Effector memory CD8-positive, alpha-beta T cell (primary cell): ENCODE results near the gene ANO2.

Experiments
- ATAC-seq: fragments of 150-1000 bp; cut with Tn5 transposase; replicated peaks from 2 replicates; pipeline ENCODE4 v1.10.0; 2021; ENCODE audit warnings: mild to moderate bottlenecking, moderate library complexity
- DNase-seq, 3 experiments: peaks; one replicate each; pipeline ENCODE4 v3.0.0; 2021
- H3K27ac Mint-ChIP-seq, 2 donors: one replicate each; pipeline ENCODE4 v1.8.0; 2022; ENCODE audit warnings: mild to moderate bottlenecking in 2 of 2, mixed read lengths in 2 of 2, moderate library complexity in 2 of 2
- H3K27me3 Mint-ChIP-seq, 2 donors: one replicate each; pipeline ENCODE4 v1.8.0; 2022; ENCODE audit warnings: mixed read lengths in 2 of 2
- H3K36me3 Mint-ChIP-seq: one replicate; pipeline ENCODE4 v1.8.0; 2022; ENCODE audit warnings: mild to moderate bottlenecking, moderate library complexity, mixed read lengths; ENCODE audit not compliant: insufficient read depth
- H3K4me1 Mint-ChIP-seq, 2 donors: one replicate each; pipeline ENCODE4 v1.8.0; 2022; ENCODE audit warnings: low read depth in 2 of 2, mixed read lengths in 2 of 2
- H3K4me3 Mint-ChIP-seq, 2 donors: one replicate each; pipeline ENCODE4 v1.8.0; 2022; ENCODE audit warnings: mild to moderate bottlenecking in 2 of 2, mixed read lengths in 2 of 2, moderate library complexity in 2 of 2
- H3K9me3 Mint-ChIP-seq, 2 donors: one replicate each; pipeline ENCODE4 v1.8.0; 2022; ENCODE audit warnings: mixed read lengths in 2 of 2

Gene ANO2

DNA sequence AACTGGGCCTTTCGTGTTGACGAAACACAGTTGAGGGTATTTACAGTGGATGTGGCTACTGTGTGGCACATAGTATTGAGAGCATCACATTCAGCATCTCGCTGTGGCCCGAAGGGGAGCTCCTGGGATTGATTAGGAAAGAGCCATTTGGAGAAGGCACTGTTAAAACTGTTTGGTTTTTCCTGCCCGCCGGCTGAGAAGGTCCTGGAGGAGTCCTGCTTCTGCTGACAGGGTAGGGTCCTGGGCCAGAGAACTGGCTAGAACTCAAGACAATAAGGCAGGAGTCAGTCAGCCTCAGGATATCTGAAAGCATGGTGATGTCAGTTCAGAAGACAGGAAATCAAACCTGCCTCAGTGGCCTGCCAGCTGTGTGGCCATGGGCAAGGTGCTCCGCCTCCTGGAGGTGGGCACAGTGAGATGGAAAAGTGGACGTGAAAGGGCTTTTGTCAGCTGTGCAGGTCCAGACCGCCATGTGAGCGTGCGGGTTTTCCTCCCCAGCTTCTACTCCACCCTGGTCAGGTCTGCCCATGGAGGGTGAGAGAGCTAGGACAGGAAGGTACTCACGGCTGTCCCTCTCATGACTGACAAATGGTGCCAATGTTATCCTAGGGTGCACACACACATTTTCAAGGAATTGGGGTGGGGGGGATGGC is 420.8 kb downstream of the ANO2 start:
- H3K9me3 Mint-ChIP-seq = no peaks in the 10 kb centered on the region
- DNase-seq = no peak
- H3K27ac Mint-ChIP-seq = no peak overlapping the region
- no peak for ATAC-seq
- no peaks in the 10 kb centered on the region for H3K36me3 Mint-ChIP-seq
- H3K27me3 Mint-ChIP-seq = peaks cover 9 to 21% of the 10 kb centered on the region in 2 donors
- no peak overlapping the region for H3K4me3 Mint-ChIP-seq
- no peaks in the 10 kb centered on the region for H3K4me1 Mint-ChIP-seq

DNA sequence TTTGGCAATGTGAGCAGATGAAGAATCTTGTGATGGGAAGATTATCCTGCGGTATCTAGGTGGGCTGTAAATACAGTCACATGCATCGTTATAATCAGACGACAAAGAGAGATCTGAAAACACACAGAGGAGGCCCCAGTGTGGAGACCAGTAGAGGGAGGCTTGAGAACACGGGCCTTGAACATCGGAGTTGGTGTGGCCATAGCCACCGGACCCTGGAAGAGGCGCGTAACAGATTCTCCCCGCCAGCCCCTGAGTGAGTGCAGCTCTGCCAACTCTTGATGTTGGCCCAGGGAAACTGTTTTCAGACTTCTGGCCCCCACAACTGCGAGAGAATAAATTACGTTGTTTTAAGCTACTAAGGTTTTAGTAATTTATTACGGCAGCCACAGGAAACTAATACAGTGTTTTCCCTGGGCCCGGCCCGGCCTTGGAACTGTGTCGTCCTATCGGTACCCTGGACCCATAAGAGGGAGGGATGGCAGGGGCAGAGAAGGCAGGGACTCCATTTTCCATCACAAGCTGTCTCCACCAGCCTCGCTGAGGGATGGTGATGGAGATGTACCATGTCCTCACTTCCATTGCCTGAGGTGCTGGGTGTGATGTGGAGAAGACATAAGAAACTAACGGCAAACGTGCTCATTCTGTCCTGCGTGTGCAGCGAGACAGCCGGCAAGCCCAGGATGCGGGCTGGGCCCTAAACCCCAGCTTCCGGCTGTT is 421.5 kb downstream of the ANO2 start:
- H3K4me3 Mint-ChIP-seq = no peak overlapping the region
- H3K27me3 Mint-ChIP-seq = peaks cover 9 to 21% of the 10 kb centered on the region in 2 donors
- ATAC-seq (no peak), DNase-seq (no peak)
- H3K27ac Mint-ChIP-seq = no peak overlapping the region
- no peaks in the 10 kb centered on the region for H3K36me3 Mint-ChIP-seq
- no peaks in the 10 kb centered on the region for H3K9me3 Mint-ChIP-seq
- no peaks in the 10 kb centered on the region for H3K4me1 Mint-ChIP-seq

DNA sequence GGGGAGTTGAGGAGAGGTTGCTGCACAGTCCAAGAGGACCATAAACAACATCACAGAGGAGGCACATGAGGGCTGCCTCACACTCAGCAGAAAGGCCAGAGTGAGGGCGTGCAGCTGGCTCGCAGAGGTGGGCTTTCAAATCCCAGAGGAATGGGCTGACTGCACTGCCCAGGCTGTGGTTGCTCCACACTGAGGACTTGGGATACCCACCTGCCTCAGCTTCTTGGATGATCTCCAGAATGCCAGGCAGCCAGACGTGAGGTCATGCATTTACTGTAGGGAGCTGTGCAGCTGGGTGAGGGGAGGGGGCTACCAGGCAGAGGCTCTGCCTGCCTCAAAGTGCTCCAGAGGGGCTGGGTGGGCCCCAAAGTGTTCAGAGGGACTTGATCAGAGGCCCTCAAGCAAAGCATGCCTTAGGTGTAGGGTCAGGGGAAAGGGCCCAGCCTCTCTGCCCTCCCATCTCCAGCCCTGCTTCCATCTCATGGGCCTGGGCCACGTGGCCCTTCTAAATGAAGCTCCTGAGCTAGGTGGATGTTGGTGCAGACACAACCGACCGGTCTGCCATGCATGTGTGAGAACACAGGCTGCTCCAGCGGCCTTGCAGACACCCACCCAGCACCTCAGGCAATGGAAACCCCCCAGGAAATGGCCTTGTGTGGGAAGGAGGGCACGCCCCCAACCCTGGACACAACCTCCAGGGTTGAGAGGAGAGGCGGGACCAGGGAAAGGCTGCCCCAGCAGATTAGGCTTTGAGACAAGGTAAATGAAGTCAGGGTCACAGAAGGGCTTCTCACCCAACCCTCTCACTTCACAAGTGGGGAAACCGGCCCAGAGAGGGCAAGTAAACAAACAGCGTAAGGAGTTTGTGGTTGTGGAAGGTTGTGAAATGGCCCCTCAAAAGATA is 422.4 kb downstream of the ANO2 start:
- Mint-ChIP-seq H3K27me3 (peaks cover 9 to 21% of the 10 kb centered on the region in 2 donors), H3K4me3 (no peak overlapping the region), H3K36me3 (no peaks in the 10 kb centered on the region), H3K9me3 (no peaks in the 10 kb centered on the region), H3K27ac (no peak overlapping the region), H3K4me1 (no peaks in the 10 kb centered on the region)
- no peak for DNase-seq
- no peak for ATAC-seq

DNA sequence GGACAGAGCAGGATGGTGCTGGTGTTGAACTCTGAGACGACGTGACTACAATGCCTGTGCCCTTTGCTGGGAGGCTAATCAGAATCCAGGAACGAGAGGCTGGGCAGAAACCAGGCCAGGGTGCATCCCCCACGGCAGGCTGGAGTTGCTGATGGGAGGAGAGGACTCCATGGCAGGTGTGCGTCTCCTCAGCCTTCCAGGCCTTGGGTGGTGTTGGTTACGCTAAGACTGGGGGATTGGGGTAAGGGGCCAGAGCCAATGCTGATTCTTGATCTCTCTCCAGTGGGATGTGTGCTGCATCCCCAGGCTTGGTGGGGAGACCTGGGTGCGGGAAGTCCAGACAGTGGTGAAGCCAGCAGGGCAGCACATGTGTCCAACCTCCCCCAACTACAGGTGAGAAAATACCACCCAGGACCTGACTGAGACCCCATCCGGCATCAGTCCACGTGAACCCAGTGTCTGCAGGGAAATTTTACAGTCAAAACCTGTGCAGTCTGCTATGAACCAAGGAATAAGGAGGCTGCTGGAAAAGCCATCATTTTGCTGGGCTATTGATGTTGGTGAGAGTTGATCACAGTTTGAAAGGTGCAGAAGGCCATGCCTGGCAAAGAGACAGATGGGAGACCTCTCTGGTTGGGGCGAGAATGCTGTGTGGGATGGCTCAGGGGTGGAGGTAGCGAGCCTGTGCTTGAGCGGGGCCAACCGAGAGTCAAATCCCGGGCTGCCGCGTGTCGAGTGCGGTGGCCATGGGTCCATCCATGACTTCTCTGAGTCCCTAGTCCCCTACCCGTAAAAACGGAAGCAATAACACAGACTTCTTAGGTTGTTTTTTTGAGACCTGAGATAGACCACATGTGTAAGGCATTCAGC is 423.4 kb downstream of the ANO2 start:
- H3K27ac Mint-ChIP-seq = no peak overlapping the region
- no peak overlapping the region for H3K4me3 Mint-ChIP-seq
- no peak for ATAC-seq
- H3K27me3 Mint-ChIP-seq = peaks cover 9 to 21% of the 10 kb centered on the region in 2 donors
- H3K36me3 Mint-ChIP-seq = no peaks in the 10 kb centered on the region
- no peaks in the 10 kb centered on the region for H3K4me1 Mint-ChIP-seq
- no peak for DNase-seq
- H3K9me3 Mint-ChIP-seq = no peaks in the 10 kb centered on the region

DNA sequence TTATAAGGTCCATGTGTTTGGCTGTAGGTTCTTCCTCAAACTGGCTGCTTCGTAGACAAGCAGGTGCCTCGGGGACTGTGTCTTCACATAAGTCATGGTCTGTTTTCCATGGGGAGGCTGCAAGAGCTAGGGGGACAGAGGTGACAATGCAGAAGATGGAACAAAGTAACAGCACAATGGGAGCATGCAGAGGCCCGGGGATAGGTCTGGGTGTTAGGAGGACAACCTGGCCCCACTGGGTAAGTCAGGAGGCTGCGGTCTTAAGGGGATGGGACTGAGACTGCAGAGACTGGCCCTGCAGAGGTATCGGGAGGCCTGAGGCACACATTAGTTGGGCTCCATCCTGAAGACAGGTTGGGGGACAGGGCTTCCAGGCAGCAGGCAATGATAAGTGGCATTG is 424.2 kb downstream of the ANO2 start:
- Mint-ChIP-seq H3K4me1 (no peaks in the 10 kb centered on the region), H3K27me3 (peaks cover 9 to 21% of the 10 kb centered on the region in 2 donors), H3K27ac (no peak overlapping the region), H3K9me3 (no peaks in the 10 kb centered on the region), H3K4me3 (no peak overlapping the region), H3K36me3 (no peaks in the 10 kb centered on the region)
- DNase-seq = no peak
- ATAC-seq = no peak

DNA sequence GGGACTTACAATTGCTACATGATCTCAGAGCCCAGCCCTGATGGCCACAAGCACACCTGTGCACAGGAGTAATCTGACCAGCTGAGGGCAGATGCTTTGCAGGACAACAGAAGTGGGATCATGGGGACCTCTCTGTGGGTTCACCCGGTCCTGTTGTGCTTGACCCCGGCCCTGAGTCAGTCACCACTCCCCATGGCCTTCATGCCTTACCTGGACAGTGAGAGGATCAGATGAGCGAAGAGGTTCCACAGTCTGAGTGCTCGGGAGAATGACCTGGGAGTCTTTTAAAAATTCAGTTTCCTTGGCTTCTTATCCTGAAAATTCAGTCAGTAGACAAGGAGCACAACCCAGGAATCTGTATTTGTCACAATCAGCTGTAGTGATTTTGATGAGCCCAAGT is 425.0 kb downstream of the ANO2 start:
- Mint-ChIP-seq H3K27me3 (peaks cover 9 to 21% of the 10 kb centered on the region in 2 donors), H3K27ac (no peak overlapping the region), H3K9me3 (no peaks in the 10 kb centered on the region), H3K4me3 (no peak overlapping the region), H3K4me1 (no peaks in the 10 kb centered on the region), H3K36me3 (no peaks in the 10 kb centered on the region)
- no peak for DNase-seq
- no peak for ATAC-seq

DNA sequence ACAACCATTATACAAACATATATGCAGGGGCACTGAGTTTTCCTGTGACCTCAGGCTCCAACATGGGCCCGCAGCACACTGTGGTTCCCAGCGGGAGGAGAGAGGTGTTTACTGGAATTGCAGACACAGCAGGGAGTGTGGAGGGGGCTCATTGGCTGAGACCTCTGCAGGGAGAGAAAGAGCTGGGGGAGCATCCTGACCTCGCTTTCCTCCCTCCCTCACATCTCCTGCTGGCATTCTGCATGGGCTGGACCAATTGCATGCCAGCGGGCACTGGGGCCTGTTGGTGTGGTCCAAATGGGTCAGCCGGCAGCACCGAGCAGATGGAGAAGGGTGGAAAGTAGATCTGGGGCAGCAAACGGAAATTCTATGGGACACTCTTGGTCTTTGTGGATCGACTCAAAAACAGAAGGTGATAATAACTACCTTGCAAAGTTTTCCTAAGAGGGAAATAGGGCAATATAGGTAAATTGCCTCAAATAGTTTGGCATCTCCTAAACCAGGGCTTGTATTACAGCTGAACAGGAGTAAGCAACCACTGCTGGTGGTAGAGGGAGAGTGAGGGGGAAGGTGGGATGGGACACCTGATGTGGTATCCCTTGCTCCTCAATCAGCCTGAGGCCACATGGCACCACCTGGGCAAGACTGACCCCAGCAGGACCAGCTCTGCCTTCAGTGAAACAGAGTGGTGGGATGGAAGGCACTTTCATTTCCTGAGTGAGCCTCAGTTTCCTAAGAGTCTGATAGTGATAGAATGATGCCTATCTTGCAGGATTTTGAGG is 426.3 kb downstream of the ANO2 start:
- DNase-seq (no peak), ATAC-seq (no peak)
- Mint-ChIP-seq H3K9me3 (no peaks in the 10 kb centered on the region), H3K4me3 (no peak overlapping the region), H3K36me3 (no peaks in the 10 kb centered on the region), H3K4me1 (no peaks in the 10 kb centered on the region), H3K27ac (no peak overlapping the region), H3K27me3 (peaks cover 9 to 31% of the 10 kb centered on the region in 2 donors)

DNA sequence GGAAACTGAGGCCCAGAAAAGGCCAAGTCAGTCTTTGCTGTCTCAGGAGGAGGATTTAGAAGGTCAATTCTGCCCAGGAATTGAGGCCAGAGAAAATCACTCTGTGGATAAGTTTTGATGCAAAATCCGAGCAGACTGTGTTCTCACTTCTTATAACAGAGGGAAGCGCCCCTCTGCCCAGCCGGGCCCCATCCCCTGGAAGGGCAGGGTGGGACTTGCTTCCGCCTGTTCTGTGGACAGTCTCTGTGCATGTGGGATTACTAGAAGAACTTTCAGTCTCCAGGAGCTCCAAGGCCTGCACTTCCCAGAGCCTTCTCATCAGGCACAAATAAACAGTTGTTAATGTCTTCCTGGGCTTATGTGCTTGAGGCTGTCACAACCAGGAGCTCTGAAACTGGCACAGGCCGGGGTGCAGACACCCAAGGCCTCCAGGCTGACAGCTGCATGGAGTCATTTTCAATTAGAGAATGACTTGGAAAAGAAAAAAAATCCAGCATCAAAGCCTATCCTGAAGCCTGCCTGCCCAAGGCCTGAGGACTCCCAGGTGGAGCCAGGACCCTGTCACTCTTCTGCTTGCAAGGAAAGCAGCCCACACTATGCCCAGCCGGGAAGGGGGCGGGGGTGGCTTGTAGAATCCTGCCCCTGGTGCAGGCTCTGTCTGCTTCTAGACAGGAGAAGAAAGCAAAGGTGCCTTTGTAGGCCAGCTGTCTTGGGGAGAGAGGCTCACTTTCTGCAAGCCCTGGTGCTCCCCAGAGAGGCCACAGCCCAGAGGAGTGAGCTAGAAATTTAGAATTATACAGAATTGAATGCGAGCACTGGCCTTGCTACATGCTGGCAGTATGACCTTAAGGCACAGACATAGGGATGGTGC is 428.5 kb downstream of the ANO2 start:
- no peak for DNase-seq
- ATAC-seq = no peak
- Mint-ChIP-seq H3K9me3 (no peaks in the 10 kb centered on the region), H3K36me3 (no peaks in the 10 kb centered on the region), H3K27ac (no peak overlapping the region), H3K4me3 (no peak overlapping the region), H3K27me3 (peaks cover 9 to 30% of the 10 kb centered on the region in 2 donors), H3K4me1 (no peaks in the 10 kb centered on the region)

DNA sequence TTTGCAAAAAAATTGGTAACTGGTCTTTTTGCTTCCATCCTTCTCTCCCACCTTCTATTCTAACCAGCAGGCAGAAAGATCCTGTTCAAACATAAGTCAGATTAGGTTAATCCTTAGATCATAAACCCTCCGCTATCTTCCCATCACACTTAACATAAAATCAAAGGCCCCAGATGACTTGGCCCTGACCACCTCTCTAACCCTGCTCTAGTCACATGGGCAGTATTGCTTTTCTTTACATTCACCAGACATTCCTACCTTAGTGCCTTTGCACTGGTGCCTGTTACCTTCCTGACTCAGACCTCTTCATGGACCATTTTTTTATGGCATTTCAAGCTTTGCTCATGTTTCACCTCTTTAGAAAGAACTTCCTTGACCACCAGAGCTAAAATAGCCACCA is 429.6 kb downstream of the ANO2 start:
- H3K27me3 Mint-ChIP-seq = peaks cover 9 to 30% of the 10 kb centered on the region in 2 donors
- no peak for ATAC-seq

DNA sequence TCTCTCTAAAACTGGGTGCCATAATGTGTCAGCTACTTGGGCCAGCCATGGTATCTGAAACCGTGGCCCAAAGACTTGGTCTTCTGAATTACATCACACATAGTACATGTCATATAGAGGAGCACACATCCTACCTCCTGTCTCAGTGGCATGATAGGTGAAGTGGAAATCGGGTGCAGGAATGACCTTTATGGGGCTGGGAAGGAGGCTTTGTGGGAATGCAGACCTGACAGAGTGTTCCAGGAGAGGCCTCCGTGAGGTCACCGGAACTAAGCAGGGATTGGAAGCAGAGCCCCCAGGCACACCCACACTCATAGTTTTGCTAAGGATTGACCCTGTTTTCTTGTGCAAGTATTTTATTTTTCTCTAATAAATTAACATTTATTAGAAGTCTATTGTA is 430.5 kb downstream of the ANO2 start:
- peaks cover 1 to 38% of the 10 kb centered on the region in 2 donors for H3K27me3 Mint-ChIP-seq
- H3K4me3 Mint-ChIP-seq = no peak overlapping the region
- no peak for DNase-seq
- no peak overlapping the region for H3K27ac Mint-ChIP-seq
- no peak for ATAC-seq
- no peaks in the 10 kb centered on the region for H3K36me3 Mint-ChIP-seq
- H3K9me3 Mint-ChIP-seq = no peaks in the 10 kb centered on the region
- H3K4me1 Mint-ChIP-seq = no peaks in the 10 kb centered on the region

More for the DNA sequence above, 429.6 kb downstream of the ANO2 start:
- no peak overlapping the region for H3K4me3 Mint-ChIP-seq
- no peak overlapping the region for H3K27ac Mint-ChIP-seq
- H3K9me3 Mint-ChIP-seq = no peaks in the 10 kb centered on the region
- H3K36me3 Mint-ChIP-seq = no peaks in the 10 kb centered on the region
- no peaks in the 10 kb centered on the region for H3K4me1 Mint-ChIP-seq
- DNase-seq = no peak

DNA sequence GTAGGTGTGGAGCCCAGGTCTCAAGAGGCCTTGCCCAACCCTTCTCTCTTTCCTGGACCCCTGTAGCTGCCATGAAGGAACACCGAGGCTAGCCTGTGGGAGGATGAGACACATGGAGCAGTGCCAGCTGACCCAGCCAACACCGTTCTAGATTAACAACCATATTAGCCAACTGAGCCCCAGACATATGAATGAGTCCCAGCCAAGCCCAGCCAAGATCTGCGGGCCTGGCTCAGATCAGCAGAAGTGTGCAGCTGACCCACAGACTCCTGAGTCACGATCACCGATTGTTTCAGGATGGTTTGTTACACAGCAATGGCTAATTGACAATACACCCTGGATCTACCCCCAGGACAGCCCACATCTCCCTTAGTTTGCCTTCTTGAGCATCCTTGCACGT is 431.0 kb downstream of the ANO2 start:
- no peaks in the 10 kb centered on the region for H3K9me3 Mint-ChIP-seq
- no peaks in the 10 kb centered on the region for H3K4me1 Mint-ChIP-seq
- H3K36me3 Mint-ChIP-seq = no peaks in the 10 kb centered on the region
- ATAC-seq (no peak), DNase-seq (no peak)
- H3K4me3 Mint-ChIP-seq = no peak overlapping the region
- peaks cover 0 to 38% of the 10 kb centered on the region in 2 donors for H3K27me3 Mint-ChIP-seq
- no peak overlapping the region for H3K27ac Mint-ChIP-seq

DNA sequence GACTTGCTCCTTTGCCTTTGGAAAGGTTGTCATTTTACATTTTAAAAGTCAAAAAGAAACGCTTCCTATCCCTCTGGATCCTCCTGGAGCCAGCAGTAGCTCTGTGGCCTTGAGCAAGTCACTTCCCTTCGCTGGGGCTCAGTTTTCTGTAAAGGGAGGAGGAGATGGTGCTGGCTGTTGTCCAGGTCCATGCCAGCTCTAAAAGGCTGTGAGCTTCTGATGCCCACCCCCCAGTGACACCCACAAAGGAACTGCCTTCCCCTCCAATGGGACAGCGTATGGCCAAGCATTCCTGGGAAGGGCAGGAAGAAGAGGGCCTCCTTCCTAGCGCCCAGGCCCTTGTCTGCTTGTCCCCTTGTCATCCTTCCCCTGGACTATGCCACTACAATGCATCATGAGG is 431.7 kb downstream of the ANO2 start:
- DNase-seq (no peak), ATAC-seq (no peak)
- Mint-ChIP-seq H3K4me1 (no peaks in the 10 kb centered on the region), H3K27me3 (peaks cover 0 to 38% of the 10 kb centered on the region in 2 donors), H3K36me3 (no peaks in the 10 kb centered on the region), H3K9me3 (no peaks in the 10 kb centered on the region), H3K4me3 (no peak overlapping the region), H3K27ac (no peak overlapping the region)
